Keratinocyte (primary cell): ENCODE measurements around the gene DHX38.

Experiments
- EZH2 ChIP-seq: IDR thresholded peaks from one replicate; pipeline ENCODE4 v1.6.1; 2012; ENCODE audit warnings: inconsistent platforms, mild to moderate bottlenecking, low read length, moderate library complexity
- TF ChIP-seq, protein P1 (sequence below), 3 experiments: IDR thresholded peaks in 1 of 3; conservative IDR thresholded peaks in 1 of 3; optimal IDR thresholded peaks in 1 of 3; 2 replicates in 2 of 3; 3 replicates in 1 of 3; pipeline versions ENCODE3 to v1.5.1; 2011; ENCODE audit warnings: low read length in 3 of 3, mild to moderate bottlenecking in 3 of 3, moderate library complexity in 2 of 3, control low read depth in 1 of 3, inconsistent platforms in 1 of 3; ENCODE audit not compliant: insufficient read depth in 2 of 3; ENCODE audit errors: extremely low read depth in 1 of 3

DNA sequence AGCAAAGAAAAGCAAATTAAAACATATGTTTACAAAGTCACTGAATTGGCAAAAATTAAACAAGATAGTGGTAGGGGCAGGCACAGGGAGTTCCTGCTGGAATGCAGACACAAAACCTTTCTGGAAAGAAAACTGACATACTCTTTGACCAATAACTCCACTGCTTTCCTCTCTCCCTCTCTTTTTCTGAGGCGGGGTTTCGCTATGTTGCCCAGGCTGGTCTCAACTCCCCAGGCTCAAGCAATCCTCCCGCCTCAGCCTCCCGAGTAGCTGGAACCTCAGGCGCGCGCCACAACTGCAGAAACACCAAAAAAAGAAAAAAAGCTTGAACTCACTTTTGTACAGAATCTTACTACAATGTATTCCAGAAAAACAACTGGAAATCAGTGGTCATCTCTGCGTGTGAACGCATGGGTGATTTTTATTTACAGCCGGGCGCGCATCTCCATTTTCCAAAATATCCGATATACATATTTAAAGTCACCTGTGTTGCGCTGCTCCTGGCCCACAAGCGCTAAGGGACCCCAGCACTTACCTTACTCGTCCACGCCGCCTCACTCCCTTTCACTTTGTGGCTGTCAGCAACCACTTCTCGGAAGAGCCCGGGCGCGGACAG is 707 bp upstream of the DHX38 start:
- TF ChIP-seq, protein P1, sequence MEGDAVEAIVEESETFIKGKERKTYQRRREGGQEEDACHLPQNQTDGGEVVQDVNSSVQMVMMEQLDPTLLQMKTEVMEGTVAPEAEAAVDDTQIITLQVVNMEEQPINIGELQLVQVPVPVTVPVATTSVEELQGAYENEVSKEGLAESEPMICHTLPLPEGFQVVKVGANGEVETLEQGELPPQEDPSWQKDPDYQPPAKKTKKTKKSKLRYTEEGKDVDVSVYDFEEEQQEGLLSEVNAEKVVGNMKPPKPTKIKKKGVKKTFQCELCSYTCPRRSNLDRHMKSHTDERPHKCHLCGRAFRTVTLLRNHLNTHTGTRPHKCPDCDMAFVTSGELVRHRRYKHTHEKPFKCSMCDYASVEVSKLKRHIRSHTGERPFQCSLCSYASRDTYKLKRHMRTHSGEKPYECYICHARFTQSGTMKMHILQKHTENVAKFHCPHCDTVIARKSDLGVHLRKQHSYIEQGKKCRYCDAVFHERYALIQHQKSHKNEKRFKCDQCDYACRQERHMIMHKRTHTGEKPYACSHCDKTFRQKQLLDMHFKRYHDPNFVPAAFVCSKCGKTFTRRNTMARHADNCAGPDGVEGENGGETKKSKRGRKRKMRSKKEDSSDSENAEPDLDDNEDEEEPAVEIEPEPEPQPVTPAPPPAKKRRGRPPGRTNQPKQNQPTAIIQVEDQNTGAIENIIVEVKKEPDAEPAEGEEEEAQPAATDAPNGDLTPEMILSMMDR (optimal IDR thresholded peaks at IDR 0.05 in 1 of 3, IDR thresholded peaks at IDR 0.05 in 1 of 3, conservative IDR thresholded peaks at IDR 0.05 in 1 of 3; ENCODE audit: extremely low read depth in 1 of 3, insufficient read depth in 2 of 3, low read length in 3 of 3): no peak
- TF ChIP-seq EZH2: no peak
